Ovary (tissue), 9 donors: ENCODE data around the gene COG2. TPM values are rescaled to one million over a fixed set of nuclear protein-coding genes. Genes with fewer than 3 reads are reported as not detected.

Source experiments
- DNase-seq, 5 donors: peaks; one replicate each; pipeline ENCODE4 v3.0.0-alpha.2; 2019 to 2020
- H3K27ac ChIP-seq, 2 donors: fragments of 200-600 bp; one replicate each; pipeline versions ENCODE4 v1.5.1 to v1.8.0; 2019 to 2022
- H3K27me3 ChIP-seq: fragments of 200-600 bp; one replicate; pipeline ENCODE4 v1.8.0; 2022
- H3K36me3 ChIP-seq: fragments of 200-600 bp; sonication (generic); one replicate; pipeline ENCODE4 v1.5.1; 2019
- H3K4me1 ChIP-seq: one replicate; pipeline ENCODE4 v1.8.1; 2013; ENCODE audit warnings: mild to moderate bottlenecking, moderate library complexity; ENCODE audit not compliant: insufficient read depth
- H3K4me3 ChIP-seq: fragments of 200-600 bp; sonication (generic); one replicate; pipeline ENCODE4 v1.5.1; 2017
- H3K9me3 ChIP-seq, 2 donors: fragments of 200-600 bp in 1 of 2; sonication (generic) in 1 of 2; one replicate each; pipeline versions ENCODE4 v1.5.1 to v1.8.1; 2013 to 2019; ENCODE audit warnings: mild to moderate bottlenecking in 1 of 2, moderate library complexity in 1 of 2
- CTCF ChIP-seq, 3 donors: fragments of 450-650 bp in 2 of 3; fragments of 200-600 bp in 1 of 3; IDR thresholded peaks; one replicate each; pipeline versions ENCODE4 v1.5.1 to v1.8.0; 2016 to 2022; ENCODE audit warnings: antibody characterized with exemption in 3 of 3, mild to moderate bottlenecking in 1 of 3
- EP300 ChIP-seq: sonication (generic); formaldehyde crosslinking; IDR thresholded peaks from one replicate; pipeline ENCODE4 v1.6.1; 2017; ENCODE audit warnings: antibody characterized with exemption
- POLR2A ChIP-seq: fragments of 450-650 bp; IDR thresholded peaks from one replicate; pipeline ENCODE4 v1.6.1; 2017; ENCODE audit warnings: antibody characterized with exemption, mild to moderate bottlenecking, moderate library complexity
- WGBS, 3 donors: extraction: QIAGEN DNeasy Blood & Tissue Kit in 1 of 3; methylation state at CpG; one replicate each; pipeline versions ENCODE4 v1.1.5 to v1.1.7; 2013 to 2017; 5-methylcytosine and 5-hydroxymethylcytosine counted together
- intact Hi-C, 4 donors: fragments of 100-400 bp; cut with DNase I; formaldehyde crosslinking; loops; one replicate each; pipeline versions ENCODE4 v1.11.0 to v1.15.1; 2022 to 2023
- polyA plus RNA-seq, 2 donors: library from polyadenylated mRNA; stranded (reverse); fragments of 200-250 nt in 1 of 2; fragments of 350-450 nt in 1 of 2; fragmentation: Illumina TruSeq in 1 of 2; extraction: RNeasy Lipid Tissue Mini Kit (QIAGEN cat#74804) in 1 of 2; gene quantifications; one replicate each; pipeline ENCODE4 v1.2.3, GENCODE V29; 2013 to 2014
- total RNA-seq, 7 donors: library from RNA; depleted of rRNA in 2 of 7; stranded (reverse); fragments of >200 nt in 2 of 7; fragmentation: NEBNext Ultra II Directional in 3 of 7; extraction: Animal tissue kit (Norgen Biotek cat#: 25700) in 3 of 7; gene quantifications; one replicate each; pipeline versions ENCODE4 v1.1.0 to v1.2.4, GENCODE V29; 2016 to 2023
- donor health status: DM: no; HTN: no; CAD: no; lungs with moderate emphysema.
- donor health status: DM: no; HTN: no; CAD: no.
- donor health status: Bipolar disorder and iron deficiency.
- donor health status: DM: yes; HTN: yes; CAD: no.
- donor health status: DM: no; HTN: no; CAD: no.
- donor health status: DM: yes; HTN: yes; CAD: no.

The COG2 gene
- total and polyA plus RNA-seq, 9 donors, result 9.1 to 29.5 (median 21.5) TPM

GRCh38 chr1:230634384-230634783 is 7.9 kb upstream of the COG2 start:
- 63 to 66% (median 66%) methylated on average over 5 of the region's 5 CpGs for WGBS, 3 donors
- intact Hi-C loops, result no loop called here

DNA sequence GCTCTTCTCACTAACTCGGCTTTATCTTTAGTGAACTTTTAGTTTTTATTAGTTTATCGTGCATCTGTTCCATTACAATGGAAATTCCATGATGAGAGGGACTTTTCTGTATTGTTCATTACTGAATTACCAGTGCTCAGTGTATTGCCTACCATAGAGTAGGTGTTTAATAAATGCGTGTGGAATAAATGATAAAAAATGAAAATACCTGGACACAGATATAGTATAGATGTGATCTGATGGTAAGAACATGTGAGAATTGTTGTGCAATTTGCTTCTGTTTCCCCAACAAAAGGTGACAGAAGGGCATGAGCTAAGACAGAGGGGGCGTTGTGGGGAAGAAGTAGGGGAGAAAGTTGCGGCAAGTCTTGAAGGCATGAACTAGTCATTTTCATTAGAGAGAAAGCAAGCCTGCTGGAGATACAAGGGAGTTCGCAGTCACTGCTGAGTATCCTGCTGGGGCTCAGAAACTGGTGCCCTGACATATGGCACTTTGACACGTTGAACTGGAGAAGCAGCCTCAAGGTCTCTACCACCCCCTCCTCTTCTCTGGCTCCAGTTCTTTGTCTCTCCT is 5.6 kb upstream of the COG2 start:
- no peaks in the 10 kb centered on the region for H3K9me3 ChIP-seq
- intact Hi-C loops, result no loop called here
- TF ChIP-seq POLR2A, result no peak
- H3K4me1 ChIP-seq, result no peaks in the 10 kb centered on the region
- no peak overlapping the region for H3K4me3 ChIP-seq
- H3K36me3 ChIP-seq, result no peaks in the 10 kb centered on the region
- no peak overlapping the region for H3K27ac ChIP-seq
- 70 to 74% (median 70%) methylated on average over 7 of the region's 7 CpGs for WGBS, 3 donors
- no peak for DNase-seq
- H3K27me3 ChIP-seq, result no peaks in the 10 kb centered on the region

More at GRCh38 chr1:230634384-230634783, 7.9 kb upstream of the COG2 start:
- Histone ChIP-seq H3K27me3 (no peaks in the 10 kb centered on the region), H3K36me3 (no peaks in the 10 kb centered on the region), H3K4me1 (no peaks in the 10 kb centered on the region), H3K27ac (no peak overlapping the region), H3K4me3 (no peak overlapping the region), H3K9me3 (no peaks in the 10 kb centered on the region)
- no peak for DNase-seq
- no peak for TF ChIP-seq EP300
- no peak for TF ChIP-seq POLR2A
- TF ChIP-seq CTCF (IDR thresholded peaks at IDR 0.05), result no peak

DNA sequence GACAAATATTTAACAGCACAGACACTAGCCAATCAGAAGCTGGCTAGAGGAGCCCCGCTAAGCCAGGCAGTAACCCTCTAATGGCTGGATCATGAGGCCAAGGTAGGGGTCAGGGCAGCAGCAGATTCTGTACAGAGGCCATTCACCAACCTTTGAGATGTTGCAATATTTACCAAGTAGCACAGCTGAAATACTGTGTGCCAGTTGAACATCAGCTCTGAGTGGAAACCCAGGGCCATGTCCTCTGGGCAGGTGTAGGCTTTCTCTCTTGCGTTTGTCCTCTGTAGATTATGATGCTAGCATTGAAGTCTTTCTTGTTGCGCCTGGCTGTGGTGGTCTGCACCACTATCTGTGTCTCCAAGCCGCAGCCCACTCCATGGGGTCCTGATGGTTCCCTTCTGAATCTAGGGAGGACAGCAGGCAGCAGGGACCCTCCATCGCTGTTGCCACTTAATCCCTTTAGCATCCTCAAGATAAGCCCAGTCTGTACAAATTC is 2.5 kb upstream of the COG2 start:
- TF ChIP-seq EP300 (no peak), POLR2A (no peak), CTCF (IDR thresholded peaks at IDR 0.05) (no peak)
- Histone ChIP-seq H3K4me3 (no peak overlapping the region), H3K36me3 (no peaks in the 10 kb centered on the region), H3K9me3 (no peaks in the 10 kb centered on the region), H3K4me1 (peaks cover 12% of the 10 kb centered on the region), H3K27ac (no peak overlapping the region), H3K27me3 (no peaks in the 10 kb centered on the region)
- 69 to 75% (median 72%) methylated on average over 5 of the region's 5 CpGs for WGBS, 3 donors
- DNase-seq, result no peak
- intact Hi-C loops, result loop anchor here in 3 of 4 donors (5.0 to 10.0 kb wide), 3 partner anchors 133 to 573 kb away; no protein-coding TSS in a partner anchor

- Histone ChIP-seq H3K27ac (no peak overlapping the region), H3K4me3 (no peak overlapping the region), H3K27me3 (no peaks in the 10 kb centered on the region), H3K9me3 (no peaks in the 10 kb centered on the region), H3K36me3 (no peaks in the 10 kb centered on the region), H3K4me1 (peaks cover 12% of the 10 kb centered on the region)
- 60 to 68% (median 67%) methylated on average over 6 of the region's 6 CpGs for WGBS, 3 donors
- TF ChIP-seq POLR2A (no peak), EP300 (no peak), CTCF (IDR thresholded peaks at IDR 0.05) (no peak)
- intact Hi-C loops, result loop anchor here in 3 of 4 donors (5.0 to 10.0 kb wide), 3 partner anchors 131 to 571 kb away; no protein-coding TSS in a partner anchor
- DNase-seq, result no peak
Measured at GRCh38 chr1:230641346-230641745, 935 bp upstream of the COG2 start.

GRCh38 chr1:230641900-230642262 is 400 bp upstream of the COG2 start:
- no peak for DNase-seq
- peaks cover 12% of the 10 kb centered on the region for H3K4me1 ChIP-seq
- WGBS, 3 donors, result 12 to 15% (median 13%) methylated on average over 16 to 18 of the region's 18 CpGs
- no peaks in the 10 kb centered on the region for H3K27me3 ChIP-seq
- no peaks in the 10 kb centered on the region for H3K9me3 ChIP-seq
- no peaks in the 10 kb centered on the region for H3K36me3 ChIP-seq
- intact Hi-C loops, result loop anchor here in 3 of 4 donors (5.0 to 10.0 kb wide), 3 partner anchors 130 to 570 kb away; no protein-coding TSS in a partner anchor
- peak overlapping the region; percentile 88 for H3K4me3 ChIP-seq
- no peak overlapping the region for H3K27ac ChIP-seq
- TF ChIP-seq EP300 (no peak), CTCF (IDR thresholded peaks at IDR 0.05) (no peak), POLR2A (no peak)
